Right lobe of liver (tissue), 4 donors: ENCODE results near the gene TSC22D1.

ENCODE experiments used
- CTCF ChIP-seq, 4 donors: fragments of 200-600 bp in 3 of 4; fragments of 450-650 bp in 1 of 4; IDR thresholded peaks; one replicate each; pipeline versions ENCODE4 v1.5.1 to v1.8.0; 2016 to 2022; ENCODE audit warnings: antibody characterized with exemption in 4 of 4, mild to moderate bottlenecking in 2 of 4
- POLR2A ChIP-seq: fragments of 450-650 bp; IDR thresholded peaks from one replicate; pipeline ENCODE4 v1.6.1; 2017; ENCODE audit warnings: antibody characterized with exemption, mild to moderate bottlenecking
- donor health status: DM: no; HTN: no; CAD: no.
- donor health status: DM: no; HTN: no; CAD: no.
- donor health status: DM: no; HTN: yes; CAD: no.

- TF ChIP-seq CTCF (IDR thresholded peaks at IDR 0.05) = no peak
- no peak for TF ChIP-seq POLR2A
These were observed 46.1 kb upstream of the TSC22D1 start for GRCh38 chr13:44622261-44622660.
